HCT116 (cell line): ENCODE results near the gene COG5. TPM values are rescaled to one million over a fixed set of nuclear protein-coding genes. Genes with fewer than 3 reads are reported as not detected.

Experiments used
- ATAC-seq: fragments of 200-7000 bp; cut with Tn5 transposase; 2 replicates; pipeline ENCODE4 v1.9.1; 2020; ENCODE audit warnings: mild to moderate bottlenecking, moderate library complexity
- BruUV-seq: library from RNA; stranded (reverse); fragments of 400-500 nt; replicated peaks from 2 replicates; lab custom pipeline; 2021; lab: Mats Ljungman, UMichigan
- CTCF ChIA-PET: fragments of 300-600 bp; sonication (Branson Sonifier 250); formaldehyde crosslinking; loops from one replicate; lab custom pipeline; 2021; ENCODE audit warnings: antibody characterized with exemption; lab: Charles Lee
- POLR2A ChIA-PET: fragments of 300-600, 350-600 bp; sonication (Branson Sonifier 250); formaldehyde crosslinking; loops from one replicate; lab custom pipeline; 2021; ENCODE audit warnings: antibody characterized with exemption; lab: Charles Lee
- RAD21 ChIA-PET, 2 experiments: fragments of 300-600 bp; sonication (Branson Sonifier 250); formaldehyde crosslinking; loops; one replicate each; lab custom pipeline; 2023; ENCODE audit warnings: low total read pairs in 2 of 2; ENCODE audit not compliant: uncharacterized antibody in 2 of 2, unreplicated experiment in 2 of 2, low non-redundant PET in 1 of 2; lab: Charles Lee
- DNase-seq: peaks from one replicate; pipeline ENCODE4 v3.0.0-alpha.2; 2010; ENCODE audit warnings: low read depth, low spot score
- H2AFZ ChIP-seq: fragments of 200-600 bp; shearing (Covaris generic), sonication (generic); 2 replicates; pipeline ENCODE4 v1.6.1; 2017; ENCODE audit warnings: low read depth, mixed run types, mixed read lengths, antibody characterized with exemption, low read length; ENCODE audit not compliant: poor library complexity, severe bottlenecking
- H3K27ac ChIP-seq: 2 replicates; pipeline ENCODE4 v1.5.1; 2012; ENCODE audit warnings: low read depth, low read length
- H3K27me3 ChIP-seq: fragments of 200-600 bp; sonication (generic); 2 replicates; pipeline ENCODE4 v1.6.1; 2016; ENCODE audit warnings: mixed run types, low read length, mixed read lengths; ENCODE audit not compliant: insufficient read depth
- H3K36me3 ChIP-seq, 2 experiments: fragments of 200-500 bp in 1 of 2; fragments of 200-600 bp in 1 of 2; sonication (Bioruptor generic) in 1 of 2; sonication (generic) in 1 of 2; 2 replicates each; pipeline versions ENCODE4 v1.5.1 to v1.6.1; 2014 to 2016; ENCODE audit warnings: low read length in 2 of 2, inconsistent platforms in 1 of 2, mixed read lengths in 1 of 2, mixed run types in 1 of 2; ENCODE audit not compliant: insufficient read depth in 2 of 2, control insufficient read depth in 1 of 2
- H3K4me1 ChIP-seq, 2 experiments: fragments of 200-600 bp in 1 of 2; sonication (generic) in 1 of 2; 2 replicates each; pipeline versions ENCODE4 v1.5.1 to v1.6.1; 2012 to 2017; ENCODE audit warnings: low read length in 2 of 2, inconsistent platforms in 1 of 2, mild to moderate bottlenecking in 1 of 2, mixed read lengths in 1 of 2, mixed run types in 1 of 2, moderate library complexity in 1 of 2; ENCODE audit not compliant: insufficient read depth in 2 of 2, control insufficient read depth in 1 of 2
- H3K4me2 ChIP-seq: fragments of 200-600 bp; sonication (generic); 2 replicates; pipeline ENCODE4 v1.6.1; 2017; ENCODE audit warnings: mixed run types, low read length, mixed read lengths
- H3K4me3 ChIP-seq, 2 experiments: fragments of 200-600 bp in 1 of 2; sonication (generic) in 1 of 2; replicated peaks in 1 of 2; 2 replicates each; pipeline ENCODE4 v1.5.1; 2011 to 2016; ENCODE audit warnings: low read length in 2 of 2, control low read depth in 1 of 2, low read depth in 1 of 2, mild to moderate bottlenecking in 1 of 2, mixed read lengths in 1 of 2, mixed run types in 1 of 2
- H3K79me2 ChIP-seq: fragments of 200-600 bp; sonication (generic); 2 replicates; pipeline ENCODE4 v1.6.1; 2017; ENCODE audit warnings: mild to moderate bottlenecking, mixed run types, low read length, moderate library complexity, mixed read lengths; ENCODE audit not compliant: insufficient read depth
- H3K9ac ChIP-seq: fragments of 200-600 bp; sonication (generic); 2 replicates; pipeline ENCODE4 v1.6.1; 2016; ENCODE audit warnings: low read length, mixed read lengths
- H3K9me2 ChIP-seq: fragments of 200-600 bp; sonication (generic), shearing (Covaris generic); 2 replicates; pipeline ENCODE4 v1.6.1; 2017; ENCODE audit warnings: mixed run types, mild to moderate bottlenecking, moderate library complexity; ENCODE audit not compliant: insufficient read depth
- H3K9me3 ChIP-seq, 2 experiments: fragments of 200-500 bp in 1 of 2; fragments of 200-600 bp in 1 of 2; sonication (Bioruptor generic) in 1 of 2; sonication (generic) in 1 of 2; 2 replicates each; pipeline ENCODE4 v1.6.1; 2014 to 2017; ENCODE audit warnings: low read length in 2 of 2, mixed read lengths in 2 of 2, inconsistent platforms in 1 of 2, low read depth in 1 of 2, mild to moderate bottlenecking in 1 of 2, mixed run types in 1 of 2, moderate library complexity in 1 of 2; ENCODE audit not compliant: control insufficient read depth in 1 of 2, insufficient read depth in 1 of 2
- H4K20me1 ChIP-seq: fragments of 200-600 bp; sonication (generic), shearing (Covaris generic); 2 replicates; pipeline ENCODE4 v1.6.1; 2017; ENCODE audit warnings: mixed run types, mild to moderate bottlenecking, moderate library complexity; ENCODE audit not compliant: insufficient read depth
- CBX3 ChIP-seq: IDR thresholded peaks from 2 replicates; pipeline ENCODE4 v1.6.1; 2012; ENCODE audit warnings: low read depth
- CEBPB ChIP-seq: IDR thresholded peaks from 2 replicates; pipeline ENCODE4 v1.6.1; 2012; ENCODE audit warnings: low read depth
- EGR1 ChIP-seq: IDR thresholded peaks from 2 replicates; pipeline ENCODE4 v1.6.1; 2012; ENCODE audit warnings: low read depth
- EZH2 ChIP-seq: fragments of 200-600 bp; sonication (generic); IDR thresholded peaks from 2 replicates; pipeline ENCODE4 v1.6.1; 2017; ENCODE audit warnings: antibody characterized with exemption, mixed run types
- EZH2phosphoT487 ChIP-seq: fragments of 200-600 bp; IDR thresholded peaks from 2 replicates; pipeline ENCODE4 v1.6.1; 2018; ENCODE audit warnings: antibody characterized with exemption, borderline replicate concordance
- FOSL1 ChIP-seq: IDR thresholded peaks from 2 replicates; pipeline ENCODE4 v1.6.1; 2012; ENCODE audit warnings: low read depth
- JUND ChIP-seq: IDR thresholded peaks from 2 replicates; pipeline ENCODE4 v1.6.1; 2012
- MAX ChIP-seq: IDR thresholded peaks from 2 replicates; pipeline ENCODE4 v1.6.1; 2012
- POLR2A ChIP-seq: IDR thresholded peaks from 2 replicates; pipeline ENCODE4 v1.7.0; 2011; ENCODE audit warnings: borderline replicate concordance; ENCODE audit not compliant: insufficient read depth, insufficient read length; ENCODE audit errors: extremely low read depth
- POLR2AphosphoS5 ChIP-seq: IDR thresholded peaks from 2 replicates; pipeline ENCODE4 v1.6.1; 2011; ENCODE audit warnings: mild to moderate bottlenecking, low read depth, low read length, moderate library complexity
- RAD21 ChIP-seq: IDR thresholded peaks from 2 replicates; pipeline ENCODE4 v1.6.1; 2012; ENCODE audit warnings: low read depth, mild to moderate bottlenecking
- REST ChIP-seq: IDR thresholded peaks from 2 replicates; pipeline ENCODE4 v1.6.1; 2012; ENCODE audit warnings: low read depth
- SIN3A ChIP-seq: IDR thresholded peaks from 2 replicates; pipeline ENCODE4 v1.6.1; 2012; ENCODE audit warnings: low read depth
- SP1 ChIP-seq: IDR thresholded peaks from 2 replicates; pipeline ENCODE4 v1.6.1; 2012; ENCODE audit warnings: low read depth
- SRF ChIP-seq: IDR thresholded peaks from 2 replicates; pipeline ENCODE4 v1.6.1; 2012; ENCODE audit warnings: low read depth
- YY1 ChIP-seq: IDR thresholded peaks from 2 replicates; pipeline ENCODE4 v1.6.1; 2011; ENCODE audit warnings: low read length, low read depth, moderate library complexity, mild to moderate bottlenecking; ENCODE audit not compliant: insufficient replicate concordance; ENCODE audit errors: extremely low read depth
- ZFX ChIP-seq: fragments of 450-650 bp; IDR thresholded peaks from 2 replicates; pipeline ENCODE4 v1.6.1; 2017
- ZNF274 ChIP-seq: fragments of 200-500 bp; sonication (Bioruptor generic); IDR thresholded peaks from 2 replicates; pipeline ENCODE4 v1.6.1; 2014; ENCODE audit warnings: mild to moderate bottlenecking, low read depth, low read length, inconsistent platforms
- intact Hi-C: fragments of 100-400 bp; cut with micrococcal nuclease; formaldehyde crosslinking; loops from 2 replicates; pipeline ENCODE4 v1.10.0; 2022
- total RNA-seq: library from RNA; stranded (reverse); gene quantifications from one replicate; pipeline ENCODE4 v1.2.1, GENCODE V29; 2021; ENCODE audit not compliant: unreplicated experiment
- TF ChIP-seq, protein P1 (sequence below): IDR thresholded peaks from 2 replicates; pipeline ENCODE4 v1.6.1; 2012
- TF ChIP-seq, protein P2 (sequence below): IDR thresholded peaks from 2 replicates; pipeline ENCODE4 v1.6.1; 2011; ENCODE audit warnings: mild to moderate bottlenecking, low read length, moderate library complexity; ENCODE audit not compliant: insufficient replicate concordance; ENCODE audit errors: extremely low read depth

COG5 gene
- total RNA-seq, 1 experiment from 2014 or later = 30.7 TPM

- intact Hi-C loops = no loop called here
- ATAC-seq = no peak
- no peaks in the 10 kb centered on the region for H3K27me3 ChIP-seq
Observed at GRCh38 chr7:107372298-107372697, 191.4 kb downstream of the COG5 start.

More at GRCh38 chr7:107372298-107372697, 191.4 kb downstream of the COG5 start:
- Histone ChIP-seq H4K20me1 (no peaks in the 10 kb centered on the region), H3K4me3 (no peak overlapping the region), H3K36me3 (no peaks in the 10 kb centered on the region), H3K4me2 (no peak overlapping the region)
- CTCF ChIA-PET = no interaction called here
- no TSS peak for BruUV-seq
- RAD21 ChIA-PET = interaction anchor here in 1 of 2 experiments (0.6 kb wide), 1 partner anchor 14 kb away, joined by 6 read pairs; no protein-coding TSS in a partner anchor
- TF ChIP-seq POLR2AphosphoS5 (no peak), ZFX (no peak), POLR2A (no peak), SRF (no peak), CEBPB (no peak), EGR1 (no peak), JUND (no peak), EZH2phosphoT487 (no peak), ZNF274 (no peak), SP1 (no peak), SIN3A (no peak), YY1 (no peak), FOSL1 (no peak), REST (no peak), EZH2 (no peak), MAX (no peak), CBX3 (no peak), RAD21 (no peak)
- TF ChIP-seq, protein P1, sequence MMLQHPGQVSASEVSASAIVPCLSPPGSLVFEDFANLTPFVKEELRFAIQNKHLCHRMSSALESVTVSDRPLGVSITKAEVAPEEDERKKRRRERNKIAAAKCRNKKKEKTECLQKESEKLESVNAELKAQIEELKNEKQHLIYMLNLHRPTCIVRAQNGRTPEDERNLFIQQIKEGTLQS = no peak
- TF ChIP-seq, protein P2, sequence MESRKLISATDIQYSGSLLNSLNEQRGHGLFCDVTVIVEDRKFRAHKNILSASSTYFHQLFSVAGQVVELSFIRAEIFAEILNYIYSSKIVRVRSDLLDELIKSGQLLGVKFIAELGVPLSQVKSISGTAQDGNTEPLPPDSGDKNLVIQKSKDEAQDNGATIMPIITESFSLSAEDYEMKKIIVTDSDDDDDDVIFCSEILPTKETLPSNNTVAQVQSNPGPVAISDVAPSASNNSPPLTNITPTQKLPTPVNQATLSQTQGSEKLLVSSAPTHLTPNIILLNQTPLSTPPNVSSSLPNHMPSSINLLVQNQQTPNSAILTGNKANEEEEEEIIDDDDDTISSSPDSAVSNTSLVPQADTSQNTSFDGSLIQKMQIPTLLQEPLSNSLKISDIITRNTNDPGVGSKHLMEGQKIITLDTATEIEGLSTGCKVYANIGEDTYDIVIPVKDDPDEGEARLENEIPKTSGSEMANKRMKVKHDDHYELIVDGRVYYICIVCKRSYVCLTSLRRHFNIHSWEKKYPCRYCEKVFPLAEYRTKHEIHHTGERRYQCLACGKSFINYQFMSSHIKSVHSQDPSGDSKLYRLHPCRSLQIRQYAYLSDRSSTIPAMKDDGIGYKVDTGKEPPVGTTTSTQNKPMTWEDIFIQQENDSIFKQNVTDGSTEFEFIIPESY = no peak
- TF ChIP-seq, all 23 proteins: peak for 0
- Histone ChIP-seq H3K27ac (no peak overlapping the region), H3K79me2 (no peaks in the 10 kb centered on the region), H3K9me2 (no peaks in the 10 kb centered on the region), H3K4me1 (no peaks in the 10 kb centered on the region), H3K9me3 (no peaks in the 10 kb centered on the region), H2AFZ (no peak overlapping the region), H3K9ac (no peak overlapping the region)
- POLR2A ChIA-PET = no interaction called here
- no peak for DNase-seq
